ENCODE measurements around the gene TALDO1.

The TALDO1 gene

GRCh38 chr11:747158-748006, at the start of gene TALDO1:
Gene TALDO1, plus strand, starts transcription at chr11:747464. Its CDS starts 18 bp downstream, at chr11:747482.
- DNase-seq, result peak; percentile 91

GRCh38 chr11:697811-698311, 49.4 kb upstream of the TALDO1 start:
- no peak for DNase-seq

GRCh38 chr11:698493-699115, 48.7 kb upstream of the TALDO1 start:
- no peak for DNase-seq

GRCh38 chr11:699116-699508, 48.2 kb upstream of the TALDO1 start:
- DNase-seq, result no peak

- DNase-seq, result no peak
These were observed 47.5 kb upstream of the TALDO1 start for GRCh38 chr11:699753-700152.

- no peak for DNase-seq
These were observed 45.4 kb upstream of the TALDO1 start for GRCh38 chr11:701741-702461.

- DNase-seq, result no peak
These were observed 44.5 kb upstream of the TALDO1 start for GRCh38 chr11:702462-703461.

- DNase-seq, result no peak
These were observed 43.8 kb upstream of the TALDO1 start for GRCh38 chr11:703506-703905.

- no peak for DNase-seq
These were observed 43.0 kb upstream of the TALDO1 start for GRCh38 chr11:704228-704674.

- DNase-seq, result no peak
These were observed 42.3 kb upstream of the TALDO1 start for GRCh38 chr11:704781-705645.

- no peak for DNase-seq
These were observed 41.4 kb upstream of the TALDO1 start, which contains the start of gene EPS8L2 for GRCh38 chr11:705646-706438. Gene EPS8L2, plus strand, starts transcription at chr11:706231. Its CDS starts 3,177 bp downstream, at chr11:709408.

GRCh38 chr11:706439-706956, 40.8 kb upstream of the TALDO1 start:
- no peak for DNase-seq

- DNase-seq, result no peak
These were observed 40.1 kb upstream of the TALDO1 start for GRCh38 chr11:706957-707816.

- no peak for DNase-seq
These were observed 39.3 kb upstream of the TALDO1 start for GRCh38 chr11:707817-708420.

- DNase-seq, result no peak
These were observed 38.8 kb upstream of the TALDO1 start for GRCh38 chr11:708511-708910.

- no peak for DNase-seq
These were observed 37.9 kb upstream of the TALDO1 start for GRCh38 chr11:709109-709997.

GRCh38 chr11:714436-714835, 32.8 kb upstream of the TALDO1 start:
- no peak for DNase-seq

All from RPMI8226 (cell line).